Activated T-helper 1 cell treated with Interleukin-2 at 50 U/mL for 16 hours (primary cell): Measurements from ENCODE around the gene FOXP1.

Source experiments
- DNase-seq: peaks from one replicate; pipeline ENCODE4 v3.0.0-alpha.2; 2020; ENCODE audit warnings: low read depth

The FOXP1 gene

DNA sequence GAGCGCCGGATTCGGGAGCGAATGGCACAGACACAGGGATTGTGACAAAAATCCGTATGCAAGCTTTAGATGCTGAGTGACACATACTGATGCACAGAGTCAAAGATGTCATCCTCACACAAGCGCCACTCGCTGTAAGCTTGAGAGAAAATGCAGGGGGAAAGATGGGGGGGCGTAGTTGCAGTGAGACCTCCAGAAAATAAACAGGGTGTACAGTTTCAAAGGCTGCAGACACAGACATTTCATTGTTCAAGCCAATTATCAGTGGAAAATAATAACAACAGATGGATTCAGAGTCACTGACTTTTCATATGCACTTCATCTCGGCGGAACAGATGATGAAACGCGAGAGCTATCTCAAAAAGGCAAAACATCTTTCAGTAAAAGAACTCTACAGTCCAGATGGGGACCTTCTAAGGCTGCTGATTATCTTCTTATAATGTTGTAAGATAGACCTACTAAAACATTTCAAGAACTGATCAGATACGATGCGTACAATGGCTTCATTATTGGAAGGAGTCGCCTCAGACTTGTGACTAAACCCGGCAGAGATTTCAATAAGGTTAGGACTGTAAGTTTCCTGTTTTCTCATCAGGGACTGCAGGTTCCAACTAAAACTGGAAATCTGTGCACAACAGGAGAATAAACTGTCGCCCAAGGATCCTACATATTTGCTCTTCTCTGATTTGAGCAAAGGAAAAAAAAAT is 275.4 kb downstream of the FOXP1 start:
- DNase-seq: no peak

DNA sequence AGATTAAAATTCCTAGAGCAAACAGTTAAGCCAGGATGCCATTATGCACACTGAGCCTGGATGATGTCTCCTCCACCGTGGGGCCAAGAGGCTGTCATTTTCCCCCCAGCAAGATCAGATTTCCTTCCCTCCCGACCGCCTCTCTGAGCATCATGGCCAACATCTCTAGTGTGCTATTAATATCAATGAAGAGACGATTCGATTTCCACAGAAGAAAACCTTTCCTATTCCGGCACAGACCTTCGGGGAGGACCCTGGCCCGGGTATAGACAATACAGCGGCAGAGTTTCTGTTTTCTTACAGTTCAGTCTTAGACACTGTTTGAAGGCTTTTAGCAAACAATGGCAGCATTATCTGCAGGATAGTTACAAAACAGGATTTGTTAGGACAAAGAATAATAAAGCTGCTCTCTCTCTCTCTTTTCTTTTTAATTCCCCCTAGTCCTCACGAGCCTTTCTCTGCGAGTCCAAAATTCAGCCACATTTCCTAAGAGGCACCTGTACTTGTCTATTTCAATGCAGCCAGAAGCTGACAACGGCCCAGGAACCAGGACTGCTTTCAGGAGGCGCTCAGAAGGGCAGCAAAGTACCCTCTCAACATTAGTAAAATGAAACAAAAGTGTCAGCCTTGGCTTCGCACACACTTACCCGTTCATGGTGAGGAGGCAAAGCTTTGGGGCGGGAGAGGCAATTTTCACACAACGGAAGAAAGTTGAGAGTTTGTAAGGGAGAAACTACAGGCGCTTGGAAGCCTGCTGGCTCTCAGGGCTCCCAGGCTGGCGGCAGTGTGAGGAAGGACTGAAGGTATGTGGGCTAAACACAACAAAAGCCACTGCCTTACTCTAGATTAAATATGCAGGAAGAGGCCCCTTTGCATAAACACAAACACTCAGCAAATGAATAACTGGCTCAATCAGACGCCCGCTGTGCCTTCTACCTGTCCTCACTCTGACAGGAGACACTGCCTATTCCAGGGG is 278.0 kb downstream of the FOXP1 start:
- DNase-seq: no peak

DNA sequence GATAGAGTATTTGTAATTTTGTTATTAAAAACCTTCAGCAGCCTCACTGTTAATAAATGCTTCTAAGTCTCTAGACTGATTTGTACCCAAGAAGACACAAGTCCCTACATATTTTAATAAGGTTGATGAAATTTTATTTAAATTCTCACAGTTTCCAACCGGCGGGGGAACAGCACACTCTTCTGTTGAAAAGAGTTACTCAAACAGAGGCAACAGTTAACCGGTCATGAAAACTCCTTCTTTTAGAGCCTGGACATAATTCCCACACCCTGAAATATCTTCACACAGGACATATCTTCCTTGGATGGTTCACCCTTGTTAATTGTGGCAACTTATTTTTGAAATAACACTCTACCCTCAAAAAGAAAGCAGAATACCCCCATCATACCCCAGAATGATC is 278.8 kb downstream of the FOXP1 start:
- no peak for DNase-seq

DNA sequence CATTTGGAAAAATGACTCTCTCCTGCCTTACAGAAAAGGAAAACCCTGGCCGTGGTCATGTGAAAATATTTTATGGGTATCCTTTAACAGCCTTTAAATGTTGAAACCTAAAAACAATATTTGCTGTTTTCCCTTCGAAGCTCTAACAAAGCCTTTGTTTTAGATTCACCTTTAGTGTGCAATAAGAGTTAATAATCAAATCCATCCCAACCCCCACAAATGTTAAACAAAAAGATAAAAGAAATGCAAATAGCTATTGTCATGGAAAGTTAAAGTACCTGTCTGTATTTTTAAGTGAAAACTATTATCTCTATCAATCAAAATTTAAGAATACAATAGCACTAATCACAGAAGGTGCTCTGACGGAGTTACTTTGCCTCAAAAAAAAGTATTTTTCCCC is 279.3 kb downstream of the FOXP1 start:
- no peak for DNase-seq

DNA sequence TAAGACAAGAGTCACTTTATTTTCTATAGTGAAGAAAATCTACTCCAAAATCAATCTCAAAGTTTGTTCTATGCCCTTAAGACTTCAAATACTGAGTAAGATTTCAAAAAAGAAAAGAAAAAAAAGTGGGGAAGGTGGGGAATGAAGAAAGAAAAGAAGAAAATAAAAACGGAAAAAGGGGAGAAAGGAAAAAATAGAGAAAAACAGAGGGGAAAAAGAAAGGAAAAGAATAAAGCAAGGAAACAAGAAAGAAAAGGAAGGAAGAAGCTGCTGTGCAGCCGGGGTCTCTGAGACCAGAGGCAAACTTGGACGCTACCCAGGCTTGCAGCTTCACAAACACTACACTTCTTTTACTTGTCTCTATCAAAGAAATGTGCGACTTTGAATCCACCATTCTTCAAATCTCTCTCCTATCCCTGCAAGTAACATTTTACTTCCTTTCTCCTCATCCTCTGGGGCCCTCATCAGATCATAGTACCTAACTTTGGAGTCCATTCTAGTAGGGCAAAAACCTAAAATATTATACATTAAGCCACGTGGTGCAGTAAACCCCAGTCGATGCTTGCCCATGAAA is 279.8 kb downstream of the FOXP1 start:
- DNase-seq: no peak

DNA sequence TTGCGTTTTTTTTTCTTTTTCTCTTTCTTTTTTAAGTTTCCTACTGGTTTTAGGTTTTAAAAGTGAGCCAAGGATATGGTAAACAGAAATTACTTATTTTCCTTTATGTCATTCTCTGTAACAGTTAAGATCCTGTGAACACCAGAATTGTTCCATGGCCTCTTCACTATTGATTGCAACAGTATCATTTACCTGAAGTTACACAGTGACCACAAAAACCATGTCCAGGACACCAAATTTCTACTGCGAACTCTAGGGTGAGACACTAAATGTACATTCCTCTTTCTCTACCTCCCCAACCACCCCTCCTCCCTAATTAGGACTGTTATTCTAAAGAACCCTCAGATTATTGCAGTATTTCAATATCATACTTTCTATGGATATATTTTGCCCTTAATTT is 280.9 kb downstream of the FOXP1 start:
- no peak for DNase-seq

DNA sequence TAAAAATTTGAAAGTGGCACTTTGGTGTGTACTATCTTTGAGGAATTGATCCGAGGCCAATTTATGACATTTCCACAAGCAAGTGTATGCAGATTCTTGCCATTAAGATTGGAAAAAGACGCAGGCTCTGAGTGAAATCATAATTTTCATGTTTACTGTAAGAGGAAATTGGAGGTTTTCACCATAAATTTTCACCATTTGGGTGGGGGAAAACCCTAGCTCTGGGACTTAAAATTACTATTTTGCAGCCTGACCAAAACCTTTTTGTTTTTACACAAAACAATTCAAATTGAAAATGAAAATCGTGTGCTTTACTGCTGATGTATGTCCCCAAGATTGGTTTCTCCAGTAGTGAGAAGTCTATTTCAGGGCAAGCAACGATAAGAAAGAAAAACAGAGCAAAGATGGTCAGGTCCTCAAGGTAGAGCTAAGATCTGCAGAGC is 282.6 kb downstream of the FOXP1 start:
- DNase-seq: no peak

DNA sequence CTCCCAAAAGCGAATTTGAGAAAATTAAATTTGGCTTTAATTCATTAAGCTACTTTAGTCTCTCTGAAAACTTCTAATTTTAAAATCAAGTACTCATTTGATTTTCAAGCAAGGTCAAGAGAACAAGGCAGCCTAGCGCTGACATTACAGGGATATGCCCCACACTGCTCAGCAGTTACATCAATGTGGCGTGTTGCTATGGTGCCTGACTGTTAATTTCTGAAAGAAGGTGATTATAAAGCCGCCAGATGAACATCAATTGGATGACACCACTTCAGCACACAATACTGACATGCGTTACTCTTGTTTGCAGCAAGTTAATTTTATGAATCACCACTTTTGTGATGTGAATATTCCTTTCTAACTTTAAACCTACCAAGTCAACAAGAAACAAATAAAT is 284.4 kb downstream of the FOXP1 start:
- no peak for DNase-seq

DNA sequence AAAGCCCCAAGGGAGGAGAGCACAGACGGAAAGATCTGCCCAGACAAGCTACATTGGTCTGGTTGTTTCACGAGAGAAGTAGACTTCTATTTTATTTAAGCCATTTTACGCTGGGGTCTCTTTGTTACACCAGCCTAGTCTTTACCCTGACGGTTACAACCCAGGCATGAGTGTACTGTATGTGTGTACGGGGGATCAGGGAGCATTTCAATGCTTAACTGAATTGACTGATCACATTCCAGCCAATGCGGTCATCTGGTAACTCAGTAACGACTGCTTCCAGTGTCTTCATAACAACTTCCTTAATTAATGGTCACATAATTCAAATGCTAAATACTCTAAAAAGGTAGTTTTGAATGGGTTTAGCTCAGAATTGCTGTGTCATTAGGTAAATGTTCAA is 288.6 kb downstream of the FOXP1 start:
- no peak for DNase-seq

DNA sequence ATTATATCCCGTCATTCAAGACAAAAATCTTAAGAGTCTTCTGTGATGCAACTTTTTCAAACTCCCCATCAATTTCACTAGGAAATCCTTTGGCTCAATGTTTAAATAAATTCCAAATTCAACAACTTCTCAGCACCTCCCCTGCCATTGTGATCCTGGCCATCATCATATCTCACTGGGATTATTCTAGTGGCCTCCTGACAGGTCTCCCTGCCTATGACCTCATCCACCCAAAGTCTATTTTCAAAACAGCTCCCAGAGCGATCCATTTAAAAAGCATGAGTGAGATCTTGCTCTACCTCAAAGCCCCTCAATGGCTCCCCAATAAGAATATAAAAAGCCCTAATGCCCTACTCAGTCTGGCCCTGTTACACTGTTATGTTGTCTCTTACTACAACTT is 293.2 kb downstream of the FOXP1 start:
- DNase-seq: no peak

DNA sequence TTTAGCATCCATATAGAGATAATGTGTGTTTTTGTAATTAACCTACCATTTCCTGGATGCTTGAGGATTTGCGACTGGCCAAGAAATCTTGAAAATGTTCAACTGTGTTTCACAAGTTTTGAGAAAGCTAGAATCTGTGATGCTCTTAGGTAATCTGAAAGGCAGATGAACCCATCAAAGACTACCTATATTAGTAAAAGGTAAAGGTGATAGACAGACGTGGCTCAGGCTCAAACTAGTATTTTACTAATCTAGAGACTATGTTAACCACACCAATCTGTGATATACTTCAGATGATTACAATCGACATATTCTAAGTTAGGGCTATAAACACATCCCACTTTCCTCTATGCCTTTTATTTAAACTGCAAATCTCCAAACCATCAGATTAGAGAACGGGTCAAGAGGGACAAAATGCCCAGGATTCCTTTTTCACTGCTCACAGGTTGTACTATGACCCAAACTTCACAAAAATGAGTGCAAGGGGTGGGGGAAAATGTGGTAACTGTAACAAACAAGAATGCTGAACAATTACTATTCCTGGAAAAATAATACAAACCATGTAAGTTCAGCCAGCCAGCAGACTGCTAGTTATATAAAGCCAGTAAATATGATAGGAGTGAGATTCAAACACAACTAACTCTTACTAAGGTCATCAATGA is 295.1 kb downstream of the FOXP1 start:
- no peak for DNase-seq

DNA sequence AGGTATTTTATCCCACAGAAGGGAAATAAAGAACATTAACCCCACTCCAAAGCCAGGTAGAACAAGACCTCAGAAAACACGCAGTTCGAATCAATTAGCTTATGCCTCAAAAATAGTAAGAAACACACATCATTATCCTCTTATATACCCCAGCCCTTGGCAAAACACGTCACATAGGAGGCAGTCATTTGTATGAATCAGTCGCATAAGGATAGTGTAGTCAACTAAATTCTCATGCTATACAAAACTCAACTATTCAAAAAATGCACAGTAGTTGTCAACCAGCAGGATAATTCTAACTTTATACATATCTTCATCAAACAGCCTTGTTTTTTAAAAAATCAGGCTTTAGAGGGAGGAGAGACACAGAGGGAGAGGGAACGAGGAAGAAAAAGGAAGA is 298.4 kb downstream of the FOXP1 start:
- DNase-seq: no peak

DNA sequence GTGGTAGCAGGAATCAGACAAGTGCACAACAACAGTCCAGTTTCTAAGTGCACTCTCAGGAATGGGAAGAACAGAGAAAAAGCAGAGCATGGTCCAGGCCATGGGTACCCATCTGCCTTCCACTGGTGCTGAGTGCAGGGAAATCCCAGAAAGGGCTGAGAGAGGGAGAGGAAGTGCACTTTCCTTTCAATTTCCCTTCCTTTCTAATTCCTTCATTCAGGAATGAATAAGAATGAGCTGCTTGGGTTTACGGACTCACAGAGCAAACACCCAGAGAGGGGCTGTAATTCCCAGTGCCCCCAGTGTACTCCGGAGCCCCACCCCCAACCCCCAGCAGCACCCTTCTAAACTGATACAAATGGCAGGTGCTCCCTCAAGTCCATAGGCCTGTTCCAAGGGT is 300.6 kb downstream of the FOXP1 start:
- no peak for DNase-seq

DNA sequence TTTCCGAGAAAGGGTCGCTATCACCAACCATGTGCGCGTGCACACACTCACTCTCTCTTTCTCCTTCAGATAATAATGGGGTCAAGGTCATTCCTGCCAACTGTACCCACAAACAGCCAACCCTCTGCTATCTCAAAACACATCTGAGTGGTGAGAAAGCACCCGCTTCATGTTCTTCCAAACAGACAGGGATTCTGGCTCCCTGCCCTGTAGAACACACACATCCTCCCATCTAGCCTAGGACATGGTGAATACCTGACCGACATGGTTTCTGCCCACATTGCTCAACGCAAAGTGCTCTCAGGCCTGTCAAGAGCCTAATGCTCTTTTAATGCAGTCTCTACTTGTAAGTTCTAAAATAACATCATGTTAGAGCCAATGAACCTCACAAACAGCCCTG is 302.2 kb downstream of the FOXP1 start:
- no peak for DNase-seq

DNA sequence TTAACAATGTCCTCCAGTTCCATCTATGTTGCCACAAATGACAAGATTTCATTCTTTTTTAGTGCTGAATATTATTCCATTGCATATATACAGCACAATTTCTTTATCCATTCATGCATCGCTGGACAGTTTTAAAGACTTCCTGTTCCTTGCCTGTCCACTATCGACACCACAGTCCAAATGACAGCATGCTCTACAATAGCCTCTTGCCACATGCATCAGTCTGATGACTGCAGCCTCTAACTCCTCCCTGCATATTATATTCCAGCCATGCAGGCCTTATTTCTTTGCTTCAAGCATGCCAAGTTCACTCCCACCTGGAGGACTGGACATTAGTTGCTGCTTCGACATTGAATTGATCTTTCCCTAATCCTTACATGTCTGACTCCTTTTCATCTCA is 306.2 kb downstream of the FOXP1 start:
- no peak for DNase-seq

DNA sequence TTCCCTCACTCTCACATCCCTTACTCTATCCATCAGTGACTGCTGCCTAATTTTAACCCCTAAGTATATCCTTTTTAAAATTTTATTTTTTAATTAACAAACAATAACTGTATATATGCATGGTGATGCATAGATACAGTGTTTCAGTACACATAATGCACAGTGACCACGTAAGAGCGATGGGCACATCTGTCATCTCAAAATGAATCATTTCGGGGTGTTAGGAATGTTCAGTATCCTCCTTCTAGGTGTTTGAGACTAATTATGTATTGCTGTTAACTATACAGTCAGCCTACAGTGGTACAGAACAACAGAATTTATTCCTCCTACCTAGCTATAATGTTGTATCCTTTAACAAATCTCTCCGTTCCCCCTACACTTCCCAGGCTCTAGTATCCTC is 307.0 kb downstream of the FOXP1 start:
- DNase-seq: no peak

DNA sequence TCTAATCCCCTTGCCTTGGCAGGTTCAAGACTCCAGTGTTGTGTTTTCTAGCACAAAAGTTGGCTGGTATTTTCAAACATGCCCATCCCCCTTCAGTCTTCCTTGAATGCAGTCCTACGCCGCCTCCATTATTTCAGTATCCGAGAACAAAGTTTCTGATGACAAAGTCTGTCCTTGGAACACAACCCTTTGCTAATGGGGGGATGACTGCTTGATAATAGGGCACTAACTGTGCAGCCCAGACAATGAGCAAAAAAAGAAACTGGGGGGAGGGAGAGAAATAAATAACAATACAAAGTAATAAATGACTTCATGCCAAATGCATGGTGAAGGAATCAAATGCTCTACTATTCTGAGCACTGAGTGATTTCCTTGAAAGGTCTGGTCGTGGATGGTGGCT is 310.1 kb downstream of the FOXP1 start:
- DNase-seq: no peak

DNA sequence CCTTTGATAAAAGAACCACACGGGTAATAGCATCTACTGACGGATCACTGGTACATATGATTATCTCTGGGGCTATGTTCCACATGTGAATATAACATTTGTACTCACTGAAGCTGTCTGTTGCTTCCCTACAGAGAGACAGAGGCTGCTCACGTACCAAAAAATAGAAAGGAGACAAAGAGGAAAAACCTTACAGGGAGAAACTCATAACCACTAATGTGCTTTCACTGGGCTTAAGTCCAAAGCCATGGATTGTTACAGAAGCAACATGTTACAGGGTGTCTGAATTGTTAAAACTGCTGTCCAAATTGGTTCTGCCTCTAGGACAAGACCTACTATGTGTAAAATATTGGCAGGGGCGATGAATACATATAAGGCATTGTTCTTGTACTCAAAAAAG is 311.9 kb downstream of the FOXP1 start:
- DNase-seq: no peak

DNA sequence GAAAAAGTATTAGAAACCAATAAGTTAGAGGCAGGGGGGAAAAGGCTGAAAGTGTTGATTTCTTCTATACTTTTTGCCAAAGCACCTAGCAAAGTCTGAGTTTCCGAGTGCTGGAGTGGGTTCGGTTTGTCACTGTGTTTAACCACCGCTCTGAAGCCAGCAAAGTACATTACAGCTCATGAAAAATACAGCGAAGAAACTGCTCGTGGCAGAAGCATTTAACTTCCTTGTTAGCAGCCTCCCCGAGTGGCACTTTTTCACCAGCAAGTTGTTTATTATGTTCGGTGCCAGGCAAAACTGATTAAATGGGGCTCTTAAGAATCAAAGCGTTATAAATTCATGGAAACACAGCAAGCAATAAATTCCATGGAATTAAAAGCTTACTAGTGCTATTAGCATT is 313.6 kb downstream of the FOXP1 start:
- DNase-seq: no peak

DNA sequence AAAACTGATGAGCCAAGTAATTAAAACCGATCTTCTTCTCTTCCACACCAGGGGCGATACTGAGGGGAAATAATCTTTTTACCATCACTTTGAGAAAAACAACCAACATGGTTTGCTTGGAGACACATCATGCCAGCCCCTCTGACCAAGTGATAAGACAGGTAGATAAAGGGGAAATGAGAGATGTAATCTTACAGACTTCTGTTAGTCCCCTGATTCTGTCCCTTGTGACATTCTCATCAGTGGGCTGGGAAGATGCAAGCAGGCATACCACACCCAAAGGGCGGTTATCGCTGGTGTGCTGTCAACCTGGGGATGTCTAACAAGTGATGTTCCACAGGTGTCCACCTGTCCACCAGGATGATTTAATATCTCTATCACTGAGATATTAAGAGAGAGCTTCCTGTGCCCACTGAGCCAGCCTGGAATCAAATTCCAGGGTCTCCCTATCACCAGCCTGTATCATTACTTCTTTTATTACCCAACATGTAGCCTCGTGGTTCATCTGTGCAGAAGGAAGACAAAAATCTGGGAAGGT is 315.0 kb downstream of the FOXP1 start:
- no peak for DNase-seq

DNA sequence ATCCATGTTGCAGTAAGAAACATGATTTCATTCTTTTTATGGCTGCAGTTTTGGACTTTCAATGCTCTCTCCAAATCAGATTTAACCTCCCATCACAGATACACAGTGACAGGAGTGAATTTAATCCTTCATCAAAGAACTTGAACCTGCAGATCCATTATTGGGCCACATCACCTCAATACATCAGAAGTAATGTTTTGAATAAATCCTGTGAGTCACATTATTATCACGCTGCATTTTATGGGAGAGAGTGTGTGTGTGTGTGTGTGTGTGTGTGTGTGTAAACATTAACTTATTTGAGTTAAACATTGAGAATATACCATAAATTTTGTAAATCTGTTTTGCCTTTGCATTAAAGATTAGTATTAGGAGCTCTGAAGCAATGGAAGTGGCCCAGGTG is 316.7 kb downstream of the FOXP1 start:
- DNase-seq: no peak

DNA sequence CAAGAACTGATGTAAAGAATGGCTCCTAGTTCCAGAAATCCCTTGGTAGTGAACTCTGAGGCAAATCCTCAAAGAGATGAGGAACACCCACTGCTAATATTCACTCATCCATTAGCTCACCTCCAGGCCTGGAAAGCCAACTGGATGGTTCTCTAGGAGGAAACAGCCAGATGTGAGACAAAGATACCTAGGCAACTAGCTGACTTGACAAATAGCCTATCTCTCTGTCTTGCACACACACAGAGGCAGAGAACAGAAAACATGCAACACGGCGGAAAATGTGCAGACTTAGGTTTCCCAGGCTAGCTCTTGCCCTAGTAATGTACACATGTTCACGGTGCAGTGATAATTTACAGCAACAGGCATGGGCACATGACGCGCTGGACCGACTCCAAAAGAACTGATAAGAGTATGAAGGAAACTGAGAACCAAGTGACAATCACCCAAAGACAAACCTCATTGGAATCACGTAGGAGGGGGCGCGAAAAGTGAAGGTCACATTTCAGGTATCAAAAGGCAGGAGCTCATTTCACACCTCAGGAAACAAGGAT is 318.1 kb downstream of the FOXP1 start:
- DNase-seq: no peak
